HG03135 (cell line): ENCODE results near the gene DNM1.

Source experiments
- ATAC-seq: cut with Tn5 transposase; IDR thresholded peaks from one replicate; pipeline ENCODE4 v1.9.1; 2021; ENCODE audit warnings: mild to moderate bottlenecking, moderate library complexity; ENCODE audit not compliant: unreplicated experiment

DNM1 gene

GRCh38 chr9:128249908-128250838, 47.0 kb downstream of the DNM1 start:
- ATAC-seq: peak; percentile 79

GRCh38 chr9:128250839-128251731, 47.9 kb downstream of the DNM1 start:
- ATAC-seq: peak; percentile 17

DNA sequence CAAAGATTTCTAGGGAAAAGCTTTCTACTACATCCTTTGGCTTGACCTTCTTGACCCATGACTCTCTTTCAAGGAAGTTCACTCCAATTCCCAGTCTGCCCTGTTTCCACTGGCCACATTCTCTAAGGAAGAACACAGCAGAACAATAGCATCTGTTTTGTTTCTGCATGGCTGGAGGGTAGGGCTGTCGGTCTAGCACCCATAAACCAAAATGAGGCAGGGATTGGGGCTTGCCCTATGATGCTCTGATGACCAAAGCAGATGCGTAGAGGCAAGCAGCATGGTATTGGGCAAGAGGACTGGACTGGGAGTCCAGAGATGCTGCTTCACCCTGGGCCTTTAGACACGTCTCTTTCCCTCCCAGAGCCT, 48.5 kb downstream of the DNM1 start:
- no peak for ATAC-seq

DNA sequence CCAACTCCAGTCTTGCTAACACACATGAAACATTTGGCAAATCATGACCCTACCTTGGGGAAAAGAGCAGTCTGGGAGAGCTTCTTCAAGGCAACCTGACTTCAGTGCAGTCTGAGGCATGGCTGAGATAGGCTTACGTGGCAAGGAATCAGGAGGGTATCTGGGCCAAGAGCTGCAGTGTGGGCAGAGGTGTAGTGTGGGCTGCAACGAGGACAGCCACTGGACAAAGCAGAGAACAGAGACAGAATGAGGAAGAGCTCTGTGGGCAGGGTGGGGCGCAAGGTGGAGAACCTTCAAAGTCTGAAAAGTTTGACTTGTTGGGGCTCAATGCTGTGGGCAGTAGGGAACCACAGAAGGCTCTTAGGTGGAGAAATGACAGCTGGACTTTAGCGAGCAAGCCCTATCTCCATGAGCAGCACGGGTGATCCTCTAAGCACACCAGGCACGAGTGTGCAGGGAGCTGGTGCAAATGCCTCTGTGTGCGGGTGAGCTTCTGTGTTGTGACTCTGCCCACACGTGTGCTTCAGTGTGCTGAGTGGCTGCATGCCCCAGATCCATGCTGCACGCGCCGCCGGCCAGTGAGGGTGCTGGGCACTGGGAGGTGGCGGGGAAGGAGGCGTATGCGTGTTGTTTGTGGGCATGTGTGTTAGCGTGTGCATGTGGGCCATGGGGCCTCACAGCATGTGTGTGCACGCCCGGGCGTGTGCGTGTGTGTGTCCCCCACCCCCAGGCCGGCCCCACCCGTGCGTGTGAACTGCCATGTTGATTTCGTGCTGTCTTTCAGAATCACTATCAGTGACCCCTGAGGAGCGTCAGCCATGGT, 49.3 kb downstream of the DNM1 start:
- ATAC-seq: no peak

DNA sequence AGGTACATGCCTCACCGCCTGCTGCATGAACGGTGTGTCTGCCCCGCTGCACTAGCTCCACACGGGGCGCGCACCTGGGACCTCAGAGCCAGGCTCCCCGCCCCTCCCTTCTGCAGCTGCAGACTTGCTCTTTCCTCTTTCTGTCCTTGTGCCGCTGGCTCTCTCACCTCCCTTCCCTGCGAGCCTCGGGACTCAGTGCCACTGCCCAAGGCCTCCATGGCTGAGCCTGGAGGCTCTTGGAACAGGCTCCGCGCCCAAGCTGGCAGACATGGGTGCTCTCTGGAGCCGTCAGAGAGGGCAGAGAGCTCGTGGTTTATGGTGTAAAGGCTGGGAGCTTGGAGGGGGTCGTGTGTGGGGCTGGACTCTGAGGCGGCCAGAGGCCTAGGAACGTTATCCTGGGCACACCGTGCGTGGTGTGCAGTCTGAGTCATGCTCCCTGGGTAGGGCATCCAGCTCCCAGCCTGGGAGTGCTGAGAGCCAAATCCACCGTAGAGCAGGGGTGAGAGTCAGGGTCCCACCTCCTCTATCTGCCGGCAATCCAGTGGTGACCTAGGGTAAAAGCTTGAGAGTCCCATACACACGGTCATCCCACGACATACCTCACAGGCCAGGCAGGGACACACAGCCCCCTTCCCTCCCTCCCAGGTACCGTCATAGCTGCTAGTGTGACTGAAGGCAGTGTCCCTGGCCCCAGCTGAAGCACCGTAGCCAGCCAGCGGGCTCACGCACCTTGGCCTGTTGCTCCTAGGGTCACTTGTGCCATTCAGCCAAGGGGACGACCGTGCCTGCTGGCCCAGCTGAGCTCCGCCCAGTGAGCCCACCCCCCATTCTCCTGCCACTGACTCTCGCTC, 50.2 kb downstream of the DNM1 start:
- no peak for ATAC-seq

DNA sequence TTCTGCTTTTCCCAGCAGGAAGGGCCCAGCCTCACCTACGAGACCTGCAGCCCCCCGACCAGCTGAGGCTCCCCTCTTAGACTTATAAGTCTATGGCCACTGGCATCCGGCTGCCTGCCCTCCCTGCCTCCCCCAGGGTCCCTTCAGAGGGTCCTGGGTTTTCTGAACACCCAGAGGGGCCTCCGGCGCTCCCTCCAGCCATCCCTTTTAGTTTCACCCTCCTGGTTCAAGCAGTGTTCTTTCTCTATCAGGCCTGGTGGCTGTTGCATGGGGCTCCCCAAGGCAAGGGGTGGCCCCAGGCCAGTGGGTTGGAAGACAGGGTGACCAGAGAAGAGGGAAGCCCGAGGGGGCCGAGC, 50.8 kb downstream of the DNM1 start:
- no peak for ATAC-seq

DNA sequence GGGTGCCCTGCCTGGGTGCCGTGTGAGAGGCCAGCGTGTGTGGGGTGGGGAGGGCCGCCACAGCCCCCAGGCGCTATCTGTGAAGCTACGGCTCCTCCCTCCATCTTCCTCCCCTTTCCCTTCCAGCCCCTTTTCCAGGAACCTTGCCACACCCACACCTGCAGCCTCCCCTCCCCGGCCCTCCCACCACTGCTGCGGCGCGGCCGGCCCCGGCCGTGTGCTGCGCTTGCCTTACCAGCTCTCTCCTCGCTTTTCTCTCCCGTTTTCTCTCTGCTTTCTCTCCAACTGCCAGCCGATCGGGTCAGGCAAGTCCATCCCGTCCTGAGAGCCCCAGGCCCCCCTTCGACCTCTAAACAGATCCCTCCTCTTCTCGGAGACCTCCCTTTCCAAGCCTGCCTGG, 51.2 kb downstream of the DNM1 start:
- ATAC-seq: no peak

DNA sequence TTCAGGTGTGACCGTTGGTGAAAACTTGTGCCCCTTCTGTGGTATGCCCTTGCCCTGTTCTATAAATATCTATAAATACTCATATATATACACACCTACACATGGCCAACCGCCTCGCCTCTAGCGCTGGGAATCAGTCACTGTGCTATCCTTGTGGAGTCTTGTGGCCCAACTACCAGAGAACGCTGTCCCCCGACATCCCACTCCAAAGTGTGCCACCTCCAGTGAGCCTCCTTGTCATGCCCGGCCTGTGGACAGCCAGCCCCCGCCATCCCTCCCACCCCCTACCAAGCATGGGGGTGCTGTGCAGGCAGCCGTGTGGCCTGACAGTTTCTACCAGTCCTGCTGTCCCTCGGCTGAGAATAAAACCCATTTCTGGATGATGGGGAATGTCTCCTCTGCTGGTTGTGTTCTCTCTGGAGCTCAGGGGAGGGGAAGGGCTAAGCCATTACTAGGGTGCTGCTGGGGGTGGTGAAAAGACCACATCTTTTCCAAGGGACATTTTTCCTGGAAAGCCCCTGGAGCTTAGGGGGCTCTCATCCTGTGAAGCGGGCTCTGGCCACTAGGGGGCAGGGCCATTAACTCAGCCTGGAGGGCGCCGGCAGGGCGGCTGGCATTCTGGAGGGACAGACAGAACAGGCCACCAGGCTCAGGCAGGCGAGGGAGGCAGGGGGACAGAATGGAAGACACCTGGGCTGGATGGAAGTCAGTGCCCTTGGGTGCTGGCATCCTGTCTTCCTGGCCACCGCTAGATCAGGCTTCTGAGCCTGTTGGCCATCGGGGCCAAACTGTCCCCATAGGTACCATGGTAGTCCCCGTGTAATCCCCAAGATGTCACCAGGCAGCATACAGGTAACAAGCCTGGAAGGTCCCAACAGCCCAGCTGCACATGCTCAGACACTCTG, 51.9 kb downstream of the DNM1 start:
- ATAC-seq: no peak

DNA sequence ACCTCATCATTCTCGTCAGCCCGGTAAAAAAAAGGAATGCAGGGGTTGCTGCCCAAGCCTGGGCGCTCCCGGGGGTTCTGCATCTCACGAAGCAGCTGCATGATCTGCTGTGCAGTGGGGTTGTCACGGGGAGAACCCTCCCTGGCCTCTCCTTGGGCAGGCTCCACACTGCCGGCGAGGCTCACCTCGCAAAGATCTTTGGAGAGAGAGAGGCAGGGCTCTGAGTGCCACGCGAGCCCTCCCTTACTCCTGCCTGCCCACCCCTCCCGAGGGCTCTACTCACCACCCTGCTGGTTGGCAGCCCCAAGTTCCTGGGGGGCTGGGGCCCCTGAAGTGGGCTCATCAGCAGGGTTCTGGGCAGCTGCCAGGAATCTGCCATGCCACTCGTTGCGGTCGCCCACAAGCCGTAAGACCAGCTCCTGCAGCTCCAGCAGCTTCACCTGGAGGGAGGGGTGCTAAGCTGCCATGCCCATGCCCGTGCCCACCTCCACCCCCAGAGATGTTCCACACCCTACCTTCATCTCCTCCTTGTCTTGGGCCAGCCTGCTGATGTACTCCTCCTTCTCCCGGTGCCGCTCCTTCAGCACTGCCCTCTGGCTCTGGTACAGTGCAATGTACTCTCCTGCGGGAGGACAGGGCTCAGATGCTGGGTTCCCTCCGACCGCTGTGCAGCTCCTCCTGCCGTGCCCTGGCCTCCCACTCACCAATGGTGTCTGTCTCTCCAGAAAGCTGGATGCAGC, 54.1 kb downstream of the DNM1 start:
- ATAC-seq: no peak

- ATAC-seq: no peak
Measured at GRCh38 chr9:128257907-128258306, 54.7 kb downstream of the DNM1 start.

- no peak for ATAC-seq
Measured at GRCh38 chr9:128258326-128258725, 55.1 kb downstream of the DNM1 start.

DNA sequence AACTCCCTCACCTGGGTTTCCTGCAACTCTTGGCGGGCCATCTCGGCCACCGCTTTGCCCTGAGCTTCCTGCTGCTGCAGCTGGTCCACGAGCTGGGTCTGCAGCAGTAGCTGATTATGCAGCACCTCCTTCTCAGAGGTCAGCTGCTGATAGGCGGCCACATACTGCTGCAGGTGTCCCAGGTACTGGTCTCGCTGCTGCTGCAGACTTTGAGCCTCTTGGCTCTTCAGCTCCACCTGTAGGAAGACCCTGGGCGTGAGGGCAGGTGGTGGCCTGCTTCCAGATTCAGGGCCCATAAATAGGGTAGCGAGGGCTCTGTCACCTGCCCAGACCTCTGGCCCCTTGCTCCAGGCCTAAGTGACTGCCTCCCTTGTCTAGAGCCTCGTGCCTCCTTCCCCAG, 56.0 kb downstream of the DNM1 start:
- ATAC-seq: no peak

GRCh38 chr9:128260340-128260739, 57.2 kb downstream of the DNM1 start:
- no peak for ATAC-seq

GRCh38 chr9:128262687-128263086, 59.5 kb downstream of the DNM1 start:
- no peak for ATAC-seq

DNA sequence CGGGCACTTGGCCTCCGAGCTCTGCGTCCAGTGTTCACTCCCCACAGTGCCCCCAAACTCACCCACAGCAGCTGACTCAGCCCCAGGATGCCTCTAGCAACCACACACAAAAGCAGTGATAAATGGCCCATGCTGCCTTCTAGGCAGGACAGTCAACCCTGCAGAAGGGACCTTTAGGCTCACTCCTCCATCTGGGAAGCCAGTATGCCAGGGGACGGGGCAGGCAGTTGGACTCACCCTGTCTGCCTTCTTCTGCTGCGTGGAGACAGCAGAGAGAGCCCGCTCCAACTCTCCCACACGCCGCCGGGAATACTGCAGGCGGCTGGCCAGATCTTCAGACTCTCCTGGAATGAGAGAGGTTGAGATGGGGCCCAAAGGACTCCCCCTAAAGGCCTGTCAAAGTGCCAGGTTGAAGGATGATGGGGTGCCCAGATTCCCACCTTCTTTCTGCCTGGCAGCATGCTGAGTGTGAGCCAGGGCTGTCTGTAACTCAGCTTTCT, 62.2 kb downstream of the DNM1 start:
- no peak for ATAC-seq

DNA sequence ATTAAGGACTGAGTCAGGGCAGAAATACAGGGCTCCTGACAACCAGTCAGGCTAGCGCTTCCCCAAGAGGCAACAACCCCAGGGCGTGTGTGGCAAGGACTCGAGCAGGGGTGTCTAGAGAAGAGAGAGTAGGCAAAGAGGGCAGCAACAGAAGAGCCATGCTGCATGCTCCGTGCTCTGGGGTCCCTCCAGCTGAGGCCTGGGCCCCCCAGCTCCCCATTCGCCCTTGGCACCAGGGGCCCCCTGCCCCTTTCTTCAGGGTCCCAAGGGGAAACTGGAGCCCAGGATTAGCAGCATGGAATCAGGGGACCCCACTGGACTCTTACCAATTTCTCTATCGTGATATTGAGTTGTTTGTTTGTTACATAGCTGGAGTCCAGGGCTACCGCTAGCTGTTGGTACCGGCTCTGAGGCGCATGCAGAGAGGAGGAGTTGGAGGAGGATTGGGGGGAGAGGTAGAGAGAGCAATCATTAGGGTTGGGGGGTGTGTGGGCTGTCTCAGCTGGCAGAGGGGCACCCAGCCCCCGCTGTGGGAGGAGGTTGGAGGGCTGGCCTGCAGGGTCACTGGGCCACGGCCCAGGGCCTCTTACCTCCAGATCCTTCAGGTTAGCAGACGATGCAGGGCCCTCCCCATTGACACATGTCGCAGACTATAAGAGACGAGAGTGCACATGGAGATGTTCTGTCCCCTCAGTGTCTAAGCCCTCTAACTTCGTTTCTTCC, 63.9 kb downstream of the DNM1 start:
- no peak for ATAC-seq

DNA sequence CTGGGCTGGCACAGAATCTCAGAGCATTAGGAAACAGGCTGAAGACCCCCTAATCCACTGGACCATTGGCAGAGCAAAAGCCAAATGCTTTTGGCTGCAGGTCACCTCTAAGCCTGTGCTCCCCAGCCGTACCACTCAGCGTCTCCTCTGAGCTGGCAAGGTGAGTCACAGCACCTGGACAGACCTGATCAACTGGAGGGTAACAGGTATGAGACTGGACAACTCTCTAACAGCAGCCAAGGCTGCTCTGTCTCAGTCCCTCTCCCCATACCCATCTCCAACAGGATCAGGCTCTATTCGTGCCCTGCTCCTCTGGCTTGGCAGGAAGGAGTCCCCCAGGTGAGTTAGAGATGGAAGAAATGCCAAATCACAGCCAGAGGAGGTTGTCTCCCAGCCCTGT, 67.9 kb downstream of the DNM1 start:
- ATAC-seq: no peak

GRCh38 chr9:128271512-128271911, 68.3 kb downstream of the DNM1 start:
- ATAC-seq: no peak
